Measurements from ENCODE around the gene EHHADH. TPM values are rescaled to one million over a fixed set of nuclear protein-coding genes. Genes with fewer than 3 reads are reported as not detected.
"Not testable (repeated sequence)": the region's sequence is repeated elsewhere in the genome, so short reads cannot be mapped to it uniquely, and the experiment has no call there.

Gene EHHADH
- 1.3 and 2.7 TPM in 2 replicates for total RNA-seq

DNA sequence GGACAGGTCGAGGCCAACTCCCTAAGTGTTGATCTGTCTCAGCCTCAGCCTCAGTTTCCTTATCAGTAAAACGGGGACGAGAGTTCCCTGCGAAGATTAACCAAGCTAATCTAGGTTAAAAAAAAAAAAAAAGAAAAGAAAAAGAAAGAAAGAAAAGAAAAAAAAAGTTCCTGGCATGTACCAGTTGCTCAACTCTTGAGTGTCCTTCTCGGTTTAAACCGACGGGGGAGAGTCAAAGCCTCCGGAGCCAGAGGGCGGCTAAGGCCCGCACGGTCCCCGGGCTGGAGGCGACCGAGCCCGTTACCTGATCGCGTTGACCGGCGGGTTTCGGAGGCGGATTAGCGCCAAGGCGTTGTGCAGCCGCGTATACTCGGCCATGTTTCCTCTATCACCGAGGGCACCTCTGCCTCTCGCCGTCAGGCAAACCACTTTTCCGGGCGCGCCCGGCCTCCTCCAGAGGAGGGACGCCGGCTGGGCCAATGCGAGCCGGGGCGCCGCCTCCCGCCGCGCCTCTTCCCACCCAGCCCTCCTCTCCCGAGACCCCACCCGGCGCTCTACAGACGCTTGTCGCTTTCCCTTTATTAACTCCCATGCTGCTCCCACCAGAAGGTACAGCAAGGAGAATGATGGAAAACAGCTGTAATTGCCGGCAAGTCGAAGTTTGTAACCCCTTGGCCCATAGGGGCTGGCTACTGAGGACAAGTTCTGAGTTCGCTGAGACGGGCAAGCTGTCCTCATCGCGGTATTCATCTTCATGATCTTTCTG is at the start of gene EHHADH:
Gene EHHADH, minus strand, starts transcription at position 405 of the 766 bp plus-strand sequence. Its CDS starts 27 bp downstream, at position 378.
- no peak for FAIRE-seq
- TF ChIP-seq, protein P1, sequence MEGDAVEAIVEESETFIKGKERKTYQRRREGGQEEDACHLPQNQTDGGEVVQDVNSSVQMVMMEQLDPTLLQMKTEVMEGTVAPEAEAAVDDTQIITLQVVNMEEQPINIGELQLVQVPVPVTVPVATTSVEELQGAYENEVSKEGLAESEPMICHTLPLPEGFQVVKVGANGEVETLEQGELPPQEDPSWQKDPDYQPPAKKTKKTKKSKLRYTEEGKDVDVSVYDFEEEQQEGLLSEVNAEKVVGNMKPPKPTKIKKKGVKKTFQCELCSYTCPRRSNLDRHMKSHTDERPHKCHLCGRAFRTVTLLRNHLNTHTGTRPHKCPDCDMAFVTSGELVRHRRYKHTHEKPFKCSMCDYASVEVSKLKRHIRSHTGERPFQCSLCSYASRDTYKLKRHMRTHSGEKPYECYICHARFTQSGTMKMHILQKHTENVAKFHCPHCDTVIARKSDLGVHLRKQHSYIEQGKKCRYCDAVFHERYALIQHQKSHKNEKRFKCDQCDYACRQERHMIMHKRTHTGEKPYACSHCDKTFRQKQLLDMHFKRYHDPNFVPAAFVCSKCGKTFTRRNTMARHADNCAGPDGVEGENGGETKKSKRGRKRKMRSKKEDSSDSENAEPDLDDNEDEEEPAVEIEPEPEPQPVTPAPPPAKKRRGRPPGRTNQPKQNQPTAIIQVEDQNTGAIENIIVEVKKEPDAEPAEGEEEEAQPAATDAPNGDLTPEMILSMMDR (IDR thresholded peaks at IDR 0.05; ENCODE audit: insufficient read depth, low read length, severe bottlenecking): no peak
- H3K27me3 ChIP-seq (ENCODE audit: control insufficient read depth, insufficient read depth, low read length): no peaks in the 10 kb centered on the region
- no peaks in the 10 kb centered on the region for H3K36me3 ChIP-seq (ENCODE audit: control insufficient read depth, insufficient read depth, low read length)
- peak; percentile 52 for DNase-seq (ENCODE audit: low read depth)
- peak within 1 kb of the TSS; percentile 72 for H3K4me3 ChIP-seq (ENCODE audit: low read depth, low read length)

DNA sequence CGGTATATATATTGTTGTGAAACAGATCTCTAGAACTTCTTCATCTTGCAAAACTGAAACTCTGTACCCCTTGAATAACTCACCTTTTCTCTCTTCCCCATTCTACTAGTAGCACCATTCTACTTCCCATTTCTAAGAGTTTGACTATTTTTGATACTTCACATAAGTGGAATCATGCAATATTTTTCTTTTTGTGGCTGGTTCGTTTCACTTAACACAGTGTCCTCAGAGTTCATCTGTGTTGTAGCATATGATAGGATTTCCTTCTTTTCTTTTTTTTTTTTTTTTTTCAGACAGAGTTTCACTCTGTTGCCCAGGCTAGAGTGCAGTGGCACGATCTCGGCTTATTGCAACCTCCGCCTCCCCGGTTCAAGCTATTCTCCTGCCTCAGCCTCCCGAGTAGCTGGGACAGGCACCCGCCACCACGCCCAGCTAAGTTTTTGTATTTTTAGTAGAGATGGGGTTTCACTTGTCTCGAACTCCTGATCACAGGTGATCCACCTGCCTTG is 46.1 kb upstream of the EHHADH start:
- H3K36me3 ChIP-seq (ENCODE audit: control insufficient read depth, insufficient read depth, low read length); DNase-seq (ENCODE audit: low read depth); H3K4me3 ChIP-seq (ENCODE audit: low read depth, low read length); H3K27me3 ChIP-seq (ENCODE audit: control insufficient read depth, insufficient read depth, low read length); FAIRE-seq: not testable (repeated sequence)

DNA sequence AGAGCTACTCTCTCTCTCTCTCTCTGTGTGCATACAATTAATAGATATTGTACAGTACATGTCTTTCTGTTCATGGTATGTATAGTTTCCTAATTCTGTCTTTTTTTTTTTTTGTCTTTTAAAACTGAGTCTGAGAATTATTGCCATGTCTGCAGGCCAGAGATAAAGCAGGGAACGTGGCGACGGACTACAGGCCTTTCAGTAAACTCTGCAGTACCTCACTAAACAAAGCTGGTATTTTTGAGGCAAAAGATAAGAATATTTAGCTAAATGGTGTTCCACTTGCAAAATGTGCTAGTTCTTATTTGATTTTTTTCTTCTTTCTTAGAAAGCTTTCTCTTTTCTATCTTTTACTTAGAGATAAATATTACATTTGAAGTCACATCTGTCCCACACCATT is 44.0 kb upstream of the EHHADH start:
- TF ChIP-seq, protein P1 (IDR thresholded peaks at IDR 0.05; ENCODE audit: insufficient read depth, low read length, severe bottlenecking): no peak
- FAIRE-seq (no peak), DNase-seq (ENCODE audit: low read depth) (no peak)
- Histone ChIP-seq H3K27me3 (ENCODE audit: control insufficient read depth, insufficient read depth, low read length) (no peaks in the 10 kb centered on the region), H3K36me3 (ENCODE audit: control insufficient read depth, insufficient read depth, low read length) (no peaks in the 10 kb centered on the region), H3K4me3 (ENCODE audit: low read depth, low read length) (no peak overlapping the region)

DNA sequence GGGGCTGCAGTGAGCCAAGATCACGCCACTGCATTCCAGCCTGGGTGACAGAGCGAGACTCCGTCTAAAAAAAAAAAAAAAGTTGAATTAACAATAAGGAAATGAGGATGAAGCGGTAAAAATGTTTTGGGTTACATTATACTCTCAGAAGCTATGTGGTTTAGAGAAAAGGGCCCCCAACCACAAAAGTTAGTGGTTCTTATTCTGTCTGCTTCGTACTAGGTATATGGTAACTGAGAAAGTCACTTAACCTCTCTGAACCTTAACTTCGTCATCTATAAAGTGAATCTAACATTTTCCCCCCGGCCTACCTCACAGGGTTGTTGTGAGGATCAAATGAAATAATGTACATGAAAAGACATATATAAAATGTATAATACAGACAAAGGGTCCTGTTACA is 38.4 kb upstream of the EHHADH start:
- TF ChIP-seq, protein P1 (IDR thresholded peaks at IDR 0.05; ENCODE audit: insufficient read depth, low read length, severe bottlenecking): no peak
- FAIRE-seq: no peak
- Histone ChIP-seq H3K36me3 (ENCODE audit: control insufficient read depth, insufficient read depth, low read length) (no peaks in the 10 kb centered on the region), H3K4me3 (ENCODE audit: low read depth, low read length) (no peak overlapping the region), H3K27me3 (ENCODE audit: control insufficient read depth, insufficient read depth, low read length) (no peaks in the 10 kb centered on the region)
- no peak for DNase-seq (ENCODE audit: low read depth)

DNA sequence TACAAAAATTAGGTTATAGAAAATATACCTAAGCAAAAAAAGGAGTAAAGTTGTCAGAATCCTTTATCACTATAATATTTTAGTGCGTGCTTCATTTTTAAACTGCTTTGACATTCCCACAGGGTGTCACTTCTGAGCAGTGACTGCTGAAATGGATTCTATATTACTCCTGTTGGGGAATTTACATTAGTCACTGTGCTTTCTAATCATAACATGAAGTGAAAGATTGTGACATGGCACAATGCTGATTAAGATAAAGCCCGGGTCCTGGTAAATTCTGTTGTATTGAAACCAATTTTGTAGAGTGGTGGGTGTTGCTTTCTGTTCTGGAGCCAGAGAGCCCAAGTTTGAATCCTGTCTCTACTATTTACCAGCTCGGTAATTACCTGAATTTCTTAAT is 36.4 kb upstream of the EHHADH start:
- FAIRE-seq (no peak), DNase-seq (ENCODE audit: low read depth) (peak; percentile 38)
- H3K4me3 ChIP-seq (ENCODE audit: low read depth, low read length): no peak overlapping the region
- H3K27me3 ChIP-seq (ENCODE audit: control insufficient read depth, insufficient read depth, low read length): no peaks in the 10 kb centered on the region
- TF ChIP-seq, protein P1 (IDR thresholded peaks at IDR 0.05; ENCODE audit: insufficient read depth, low read length, severe bottlenecking): no peak
- no peaks in the 10 kb centered on the region for H3K36me3 ChIP-seq (ENCODE audit: control insufficient read depth, insufficient read depth, low read length)

DNA sequence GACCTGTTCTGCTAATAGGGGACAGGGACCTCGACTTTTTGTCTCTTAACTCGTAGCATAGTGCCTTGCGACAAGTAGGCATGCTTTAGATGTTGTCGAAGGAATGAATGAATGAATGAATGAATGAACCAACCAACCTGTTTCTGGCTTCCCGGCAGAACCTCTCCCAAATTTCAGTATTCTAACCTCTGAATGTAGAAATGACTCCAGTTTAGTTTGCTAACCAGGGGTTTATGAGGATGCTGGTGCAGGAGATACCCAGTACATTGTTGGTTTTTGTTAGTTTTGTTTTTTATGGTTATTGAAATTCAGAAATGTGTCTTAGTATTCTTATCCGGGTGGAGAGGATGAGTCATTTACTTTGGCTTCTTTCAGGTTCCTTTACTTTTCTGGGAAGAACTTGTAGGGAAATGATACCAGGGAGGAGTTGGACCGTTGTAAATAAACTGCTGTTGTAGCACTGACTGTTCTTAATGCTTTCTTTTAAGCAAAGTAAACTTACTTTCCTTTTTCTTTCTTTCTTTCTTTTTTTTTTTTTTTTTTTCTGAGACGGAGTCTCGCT is 29.6 kb upstream of the EHHADH start:
- DNase-seq (ENCODE audit: low read depth) (peak; percentile 39), FAIRE-seq (no peak)
- no peaks in the 10 kb centered on the region for H3K36me3 ChIP-seq (ENCODE audit: control insufficient read depth, insufficient read depth, low read length)
- TF ChIP-seq, protein P1 (IDR thresholded peaks at IDR 0.05; ENCODE audit: insufficient read depth, low read length, severe bottlenecking): no peak
- peak overlapping the region; percentile 78 for H3K4me3 ChIP-seq (ENCODE audit: low read depth, low read length)
- H3K27me3 ChIP-seq (ENCODE audit: control insufficient read depth, insufficient read depth, low read length): no peaks in the 10 kb centered on the region

All from bronchial epithelial cell (primary cell).